HTERT RPE-1 (cell line): ENCODE results near the gene CCL22.
"Not testable (repeated sequence)": the region's sequence is repeated elsewhere in the genome, so short reads cannot be mapped to it uniquely, and the experiment has no call there.

ENCODE experiments used
- in situ Hi-C: fragments of 300-500 bp; cut with MboI; formaldehyde crosslinking; loops from 4 replicates; pipeline ENCODE4 v1.14.3; 2020; ENCODE audit warnings: low sequenced_read_pairs

The CCL22 gene

DNA sequence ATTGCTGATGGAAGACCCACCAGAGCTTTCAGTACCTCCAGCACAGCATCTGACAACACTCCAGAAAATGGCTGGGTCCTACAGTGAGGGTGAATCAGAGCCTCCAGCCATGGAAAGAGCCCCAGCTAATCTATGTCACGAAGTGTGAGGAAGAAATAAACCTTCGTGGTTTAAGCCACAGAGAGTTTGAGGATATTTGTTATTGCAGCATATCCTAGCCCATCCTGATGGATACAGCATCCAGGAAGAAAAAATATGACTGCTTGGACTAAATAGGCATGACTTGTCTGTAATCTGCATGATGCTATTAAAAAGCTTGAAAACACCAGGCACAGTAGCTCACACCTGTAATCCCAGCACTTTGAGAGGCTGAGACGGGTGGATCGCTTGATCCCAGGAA, 32.7 kb downstream of the CCL22 start:
- in situ Hi-C loops: no loop called here

DNA sequence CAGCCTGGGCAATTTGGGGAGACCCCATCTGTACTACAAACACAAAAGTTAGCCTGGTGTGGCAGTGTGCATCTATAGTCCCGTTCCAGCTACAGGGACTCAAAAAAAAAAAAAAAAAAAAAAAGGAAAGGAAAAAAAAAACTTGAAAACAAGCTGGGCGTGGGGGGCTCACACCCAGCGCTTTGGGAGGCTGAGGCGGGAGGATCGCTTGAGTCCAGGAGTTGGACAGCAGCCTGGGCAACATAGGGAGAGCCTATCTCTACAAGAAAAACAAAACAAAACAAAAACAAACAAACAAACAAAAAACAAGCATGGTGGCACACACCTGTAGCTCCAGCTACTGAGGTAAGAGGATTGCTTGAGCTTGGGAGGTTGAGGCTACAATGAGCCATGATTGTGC, 33.1 kb downstream of the CCL22 start:
- in situ Hi-C loops: no loop called here

DNA sequence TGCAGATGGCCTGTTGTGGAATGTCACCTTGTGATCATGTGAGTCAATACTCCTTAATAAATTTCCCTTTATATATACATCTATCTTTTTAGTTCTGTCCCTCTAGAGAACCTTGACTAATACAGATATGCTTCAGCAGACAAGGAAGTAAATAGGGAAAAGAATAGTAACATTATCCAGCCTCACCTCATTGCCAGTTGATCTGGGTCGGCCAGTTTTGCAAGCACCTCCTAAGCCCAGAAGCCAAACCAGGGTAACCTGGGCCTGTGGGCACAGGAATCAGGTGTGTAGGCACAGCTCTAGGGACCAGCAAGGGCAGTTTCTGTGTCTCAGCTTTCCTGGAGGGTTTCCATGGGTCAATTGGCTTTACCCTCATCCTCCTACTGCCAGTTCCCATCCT, 34.1 kb downstream of the CCL22 start:
- in situ Hi-C loops: no loop called here

DNA sequence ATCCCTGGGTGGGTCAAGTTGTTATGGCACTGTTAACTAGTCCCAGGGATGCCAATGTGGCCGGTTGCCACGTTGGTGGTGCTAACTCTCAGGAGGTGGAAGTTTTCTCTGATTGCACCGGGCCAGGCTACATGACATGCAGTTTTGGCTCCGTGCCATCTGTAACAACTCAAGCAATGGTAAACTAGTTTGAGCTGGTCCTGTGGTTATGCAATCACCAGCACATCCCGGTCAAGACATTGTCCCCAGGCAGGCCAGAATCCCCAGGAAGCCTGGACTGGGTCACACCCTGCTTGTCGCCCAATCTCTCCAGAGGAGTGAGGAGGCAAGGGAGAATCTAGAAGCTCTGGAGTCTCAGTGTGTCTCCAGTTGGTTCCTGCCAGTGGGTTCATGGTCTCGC, 35.9 kb downstream of the CCL22 start:
- in situ Hi-C loops: no loop called here

DNA sequence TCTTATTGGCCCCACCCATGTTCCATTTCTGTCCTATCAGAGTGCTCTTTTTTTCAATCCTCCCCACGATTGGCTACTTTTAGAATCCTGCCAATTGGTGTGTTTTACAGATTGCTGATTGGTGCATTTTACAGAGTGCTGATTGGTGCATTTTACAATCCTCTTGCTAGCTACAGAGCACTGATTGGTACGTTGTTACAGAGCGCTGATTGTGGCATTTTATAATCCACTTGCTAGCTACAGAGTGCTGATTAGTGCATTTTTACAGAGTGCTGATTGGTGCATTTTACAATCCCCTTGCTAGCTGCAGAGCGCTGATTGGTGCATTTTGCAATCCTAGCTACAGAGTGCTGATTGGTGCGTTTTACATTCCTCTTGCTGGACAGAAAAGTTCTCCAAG, 36.4 kb downstream of the CCL22 start:
- in situ Hi-C loops: no loop called here

DNA sequence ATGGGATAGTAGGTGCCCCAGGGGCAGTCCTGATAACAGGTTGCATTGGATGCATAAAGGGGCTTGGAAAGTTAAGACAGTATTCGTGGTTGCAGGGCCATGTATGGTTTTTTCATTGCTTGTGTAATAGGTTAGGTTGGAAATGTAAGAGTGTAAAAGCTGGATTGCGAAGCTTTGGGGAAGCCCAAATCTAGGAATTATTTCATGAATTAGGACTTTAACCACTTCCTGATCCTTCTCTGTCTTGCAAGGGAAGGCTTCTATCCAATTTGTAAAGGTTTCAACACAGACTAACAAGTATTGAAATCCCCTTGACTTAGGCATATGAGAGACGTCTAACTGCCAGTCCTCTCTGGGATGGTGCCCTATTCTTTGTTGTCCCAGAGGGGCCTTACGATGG, 38.2 kb downstream of the CCL22 start:
- in situ Hi-C loops: no loop called here

DNA sequence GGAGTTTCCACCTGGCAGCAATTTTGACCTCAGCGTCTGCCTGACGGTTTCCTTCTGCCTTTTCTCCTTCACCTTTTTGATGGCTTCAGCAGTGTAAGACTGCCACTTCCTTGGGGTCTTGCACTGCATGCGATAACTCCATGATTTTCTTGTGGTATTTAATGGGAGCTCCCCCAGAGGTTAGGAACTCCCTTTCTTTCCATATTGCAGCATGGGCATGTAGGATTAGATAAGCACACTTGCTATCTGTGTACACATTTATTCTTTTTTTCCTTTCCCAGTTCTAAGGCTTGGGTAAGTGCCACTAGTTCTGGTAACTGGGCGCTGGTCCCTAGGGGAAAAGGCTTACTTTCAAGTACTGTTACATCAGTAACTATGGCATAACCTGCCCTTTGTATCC, 38.9 kb downstream of the CCL22 start:
- in situ Hi-C loops: not testable (repeated sequence)

DNA sequence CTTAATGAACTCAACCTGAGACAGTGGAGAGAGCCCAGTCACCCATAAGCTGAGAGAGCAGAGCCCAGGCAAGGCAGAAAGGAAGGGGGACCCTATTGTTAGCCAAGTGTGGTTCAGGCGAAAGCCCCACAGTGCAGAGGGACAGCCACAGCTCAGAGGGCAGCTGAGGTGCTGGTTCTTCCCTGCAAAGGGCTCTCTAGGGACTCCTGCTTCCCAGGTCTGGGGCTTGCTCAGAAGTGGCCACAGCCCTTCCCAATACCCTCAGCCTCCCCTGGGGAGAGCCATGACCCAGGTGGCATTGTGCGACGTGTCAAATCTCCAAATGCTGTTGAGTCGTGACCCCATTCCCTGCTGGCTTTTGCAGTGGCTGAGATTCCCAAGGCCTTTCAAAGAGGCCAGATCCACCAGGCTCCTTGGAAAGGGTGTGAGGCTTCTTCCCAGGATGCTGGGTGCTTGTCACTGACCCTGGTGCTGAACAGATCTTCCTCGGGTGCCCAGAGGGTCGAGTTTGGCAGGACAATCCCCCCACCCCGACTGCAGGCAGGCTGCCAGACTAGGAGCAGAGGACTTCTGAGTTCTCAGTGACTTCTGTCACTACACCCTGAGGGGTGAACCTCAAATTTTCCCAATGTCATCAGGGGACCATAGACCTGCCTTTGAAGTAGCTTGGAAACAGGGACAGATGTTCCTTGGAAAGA, 43.5 kb downstream of the CCL22 start:
- in situ Hi-C loops: no loop called here

DNA sequence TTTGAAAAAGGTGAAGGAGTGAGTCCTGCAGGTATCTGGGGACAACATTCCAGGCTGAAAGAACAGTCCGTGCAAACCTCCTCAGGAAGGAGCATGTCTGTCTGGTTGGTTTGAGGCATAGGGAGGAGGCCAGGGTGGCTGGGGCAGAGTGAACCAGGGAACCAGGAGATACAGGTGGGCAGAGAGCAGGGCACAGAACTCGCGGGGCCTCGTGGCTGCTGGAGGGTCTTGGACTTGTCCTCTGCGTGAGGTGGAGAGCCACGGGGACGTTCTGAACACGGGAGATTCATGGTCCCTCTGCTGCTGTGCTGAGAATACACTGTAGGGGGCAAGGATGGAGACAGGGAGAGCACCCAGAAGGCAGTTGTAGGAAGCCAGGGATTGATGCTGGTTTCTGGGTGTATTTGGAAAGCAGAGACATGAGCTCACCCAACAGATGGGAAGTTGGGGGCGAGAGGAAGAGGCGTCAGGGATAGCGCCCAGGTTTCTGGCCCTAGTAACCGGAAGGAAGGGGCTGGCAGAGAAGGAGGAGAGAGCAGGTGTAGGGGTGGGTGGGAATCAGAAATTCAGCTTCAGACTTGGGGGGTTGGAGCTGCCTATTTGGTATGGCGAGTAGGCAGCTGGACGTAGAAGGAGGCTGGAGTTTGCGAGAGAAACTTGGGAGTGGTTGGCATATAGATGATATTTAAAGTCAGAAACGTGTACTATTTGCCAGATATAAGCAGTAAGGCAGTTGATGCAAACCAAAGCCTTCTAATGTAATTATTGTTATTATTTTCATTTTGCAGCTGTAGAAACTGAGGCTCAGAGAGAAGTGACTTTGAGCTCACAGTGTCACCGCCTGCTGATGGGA, 45.6 kb downstream of the CCL22 start, which contains the start of gene CCL17:
Gene CCL17, plus strand, starts transcription at position 803 of the 853 bp plus-strand sequence. CDS start 9,166 bp downstream, outside the sequence.
- in situ Hi-C loops: no loop called here

DNA sequence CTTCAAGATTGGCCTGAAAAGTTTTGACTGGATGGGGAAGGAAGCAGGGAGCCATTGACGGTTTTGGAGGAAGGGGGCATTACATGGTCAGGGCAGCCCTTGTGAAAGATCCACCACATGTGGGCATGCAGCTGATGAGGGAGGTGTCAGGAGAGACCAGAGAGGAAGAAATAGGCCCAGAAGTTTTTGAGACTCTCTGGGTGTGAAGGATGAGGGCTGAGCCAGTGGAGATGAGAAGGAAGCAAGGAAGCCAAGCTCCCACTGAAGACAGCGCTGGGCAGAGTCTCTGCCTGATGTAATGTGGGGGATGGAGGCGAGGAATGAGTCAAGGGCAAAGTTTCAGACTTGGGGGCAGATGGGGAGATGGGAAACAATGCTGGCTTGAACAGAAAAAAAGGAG, 46.5 kb downstream of the CCL22 start:
- in situ Hi-C loops: no loop called here

DNA sequence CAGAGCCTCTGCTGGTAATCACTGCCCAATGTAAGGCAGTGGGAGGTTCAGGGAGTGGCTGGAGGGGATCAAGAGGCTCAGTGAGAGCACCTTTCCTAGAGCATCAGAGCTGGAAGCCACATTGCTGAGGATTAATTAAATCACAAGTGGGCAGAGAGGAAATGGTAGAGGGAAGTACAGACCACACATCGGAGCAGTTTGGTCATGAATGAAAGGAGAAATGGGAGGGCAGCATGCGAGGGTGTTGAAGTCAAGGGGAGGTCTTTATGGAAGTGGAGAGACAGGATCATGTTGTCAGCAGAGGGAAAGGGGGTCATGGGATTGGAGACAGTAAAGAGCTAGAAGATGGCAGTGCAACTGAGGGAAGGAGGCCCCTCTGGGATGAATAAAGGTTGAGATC, 48.3 kb downstream of the CCL22 start:
- in situ Hi-C loops: no loop called here

DNA sequence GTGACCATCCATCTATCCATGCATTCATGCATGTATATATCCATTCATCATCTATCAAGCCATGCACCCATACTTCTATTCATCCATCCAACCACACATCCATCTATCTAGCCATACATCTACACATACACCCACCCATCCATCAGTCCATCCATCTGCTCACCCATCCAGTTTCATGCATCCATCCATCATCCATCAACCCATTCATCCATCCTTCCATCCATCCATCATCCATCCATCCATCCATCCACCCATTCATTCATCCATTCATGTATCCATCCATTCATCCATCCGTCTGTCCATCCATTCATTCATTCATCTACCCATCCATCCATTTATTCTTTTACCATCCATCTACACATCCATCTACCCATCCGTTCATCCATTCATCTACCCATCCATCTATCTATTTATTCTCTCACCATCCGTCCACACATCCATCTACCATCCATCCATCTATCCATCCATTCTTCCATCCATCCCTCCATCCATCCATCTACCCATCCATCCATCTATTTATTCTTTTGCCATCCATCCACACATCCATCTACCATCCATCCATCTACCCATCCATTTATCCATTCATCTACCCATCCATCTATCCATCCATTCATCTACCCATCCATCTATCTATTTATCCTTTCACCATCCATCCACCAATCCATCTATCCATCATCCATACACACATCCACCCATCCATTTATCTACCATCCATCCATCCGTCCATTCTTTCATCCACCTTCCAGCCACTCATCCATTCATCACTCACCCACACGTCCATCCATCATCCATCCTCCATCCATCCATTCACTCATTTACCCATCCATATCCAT, 49.2 kb downstream of the CCL22 start:
- in situ Hi-C loops: no loop called here

DNA sequence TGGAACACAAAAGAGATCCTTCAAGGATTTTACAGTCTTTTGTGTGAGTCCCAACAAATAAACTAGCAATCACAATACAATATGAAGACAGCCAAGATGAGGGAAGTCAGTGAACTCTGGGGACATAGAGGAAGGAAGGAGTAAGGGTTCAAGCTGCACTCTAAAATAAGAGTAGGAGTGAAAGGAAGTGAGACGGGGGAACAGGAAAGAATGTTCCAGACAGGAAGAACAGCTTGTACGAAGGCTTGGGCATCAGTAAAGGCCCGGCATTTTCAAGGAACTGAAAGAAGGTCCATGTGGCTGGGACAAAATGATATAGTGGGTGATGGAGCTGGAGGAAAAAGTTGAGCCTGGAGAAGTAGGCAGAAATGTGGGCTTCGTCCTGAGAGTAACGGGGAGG, 50.5 kb downstream of the CCL22 start:
- in situ Hi-C loops: no loop called here

DNA sequence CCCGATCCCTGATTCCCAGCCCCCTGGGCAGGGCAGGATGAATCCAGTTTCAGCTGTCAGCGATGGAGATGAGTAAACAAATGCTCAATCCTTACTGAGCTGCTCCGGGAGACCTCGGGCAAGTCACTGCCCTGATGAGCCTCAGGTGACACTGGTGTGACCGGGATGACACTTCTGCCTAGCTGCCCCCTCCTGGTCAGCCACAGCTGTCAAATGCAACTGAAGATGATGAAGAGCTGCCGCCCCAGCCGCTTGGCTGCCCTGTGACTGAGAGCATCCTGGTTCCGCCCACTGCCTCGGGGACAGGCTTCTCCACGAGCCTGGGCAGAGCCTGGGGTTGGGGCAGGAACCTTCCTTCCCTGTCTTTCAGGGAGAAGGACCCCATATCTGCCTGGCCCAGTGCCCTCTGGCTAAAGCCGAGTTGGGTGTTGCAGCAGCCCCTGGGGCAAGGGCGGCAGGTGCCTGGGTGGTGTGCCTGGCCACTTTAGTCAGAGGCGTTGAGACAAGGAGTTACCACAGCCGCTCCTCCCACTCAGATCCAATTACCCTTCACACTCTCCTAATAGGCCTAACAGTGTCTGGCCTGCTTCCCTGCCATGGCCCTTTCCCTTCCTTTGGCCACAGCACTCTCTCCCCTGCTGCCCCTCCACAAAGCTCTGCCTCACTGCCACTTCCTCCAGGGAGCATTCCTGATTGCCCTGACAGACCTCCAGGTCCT, 51.4 kb downstream of the CCL22 start:
- in situ Hi-C loops: no loop called here

DNA sequence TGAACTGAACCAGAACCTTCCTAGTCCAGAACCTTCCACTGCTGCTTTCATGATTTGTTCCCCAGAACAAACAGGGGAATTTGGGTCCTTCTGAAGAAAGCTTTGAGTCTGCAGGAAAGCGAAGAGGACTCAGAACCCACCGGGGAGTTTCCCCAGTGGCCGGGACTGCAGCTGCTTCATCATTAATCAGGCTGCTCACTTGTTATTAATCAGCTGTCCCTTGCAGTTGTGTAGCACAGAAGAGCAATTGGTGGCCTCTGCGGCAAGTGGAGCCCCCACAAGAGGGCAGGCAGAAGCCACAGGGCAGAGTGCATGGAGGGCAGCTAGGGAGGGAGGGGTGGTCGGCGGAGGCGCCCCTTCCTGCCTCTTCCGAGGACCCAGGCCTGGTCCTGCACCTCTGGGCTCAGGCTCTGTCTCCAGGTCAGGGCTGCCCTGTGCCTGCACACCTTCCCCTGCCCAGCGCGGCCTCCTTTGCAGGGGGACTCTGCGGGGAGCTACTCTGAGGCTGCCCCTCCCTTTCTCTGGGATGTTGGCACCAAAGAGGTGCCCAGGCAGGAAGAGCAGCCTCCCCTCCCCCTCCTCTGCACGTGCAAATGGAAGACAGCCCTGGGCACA, 52.9 kb downstream of the CCL22 start:
- in situ Hi-C loops: no loop called here

DNA sequence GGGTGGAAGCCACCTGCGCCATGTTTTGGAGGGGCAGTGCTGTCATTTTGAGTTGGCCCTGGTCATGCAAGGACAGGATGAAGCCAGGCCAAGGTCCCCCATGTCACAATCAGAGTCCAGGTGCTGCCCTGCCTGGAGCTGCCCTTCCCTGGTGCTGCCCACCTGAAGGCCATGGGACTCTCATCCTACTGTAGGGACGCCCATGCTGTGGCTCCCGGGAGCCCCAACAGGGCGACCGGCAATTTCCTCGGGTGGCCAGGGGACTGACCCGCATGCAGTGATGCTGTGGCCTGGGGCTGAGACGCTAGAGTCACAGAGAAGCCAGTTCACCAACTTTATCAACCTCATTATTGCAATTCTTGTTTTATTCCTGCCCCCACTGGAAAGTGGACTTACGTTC, 54.0 kb downstream of the CCL22 start:
- in situ Hi-C loops: no loop called here

DNA sequence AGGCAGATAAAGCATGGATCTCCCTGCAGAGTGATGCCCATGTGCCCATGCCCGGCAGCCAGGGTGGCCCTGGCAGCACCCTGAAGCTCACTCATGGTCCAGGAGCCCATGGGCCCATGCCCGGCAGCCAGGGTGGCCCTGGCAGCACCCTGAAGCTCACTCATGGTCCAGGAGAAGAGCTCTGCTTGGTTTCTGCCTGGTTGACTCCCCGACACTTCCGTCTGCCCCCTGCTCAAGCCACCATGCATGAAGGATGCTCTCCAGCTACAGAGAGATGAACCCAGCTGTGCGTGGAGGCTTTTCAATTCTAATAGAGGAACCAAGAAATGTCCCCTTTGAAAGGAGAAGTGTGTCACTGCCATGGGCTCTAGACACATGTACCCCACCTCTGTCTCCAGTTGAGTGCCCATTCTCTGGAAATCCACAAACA, 54.7 kb downstream of the CCL22 start:
- in situ Hi-C loops: no loop called here

DNA sequence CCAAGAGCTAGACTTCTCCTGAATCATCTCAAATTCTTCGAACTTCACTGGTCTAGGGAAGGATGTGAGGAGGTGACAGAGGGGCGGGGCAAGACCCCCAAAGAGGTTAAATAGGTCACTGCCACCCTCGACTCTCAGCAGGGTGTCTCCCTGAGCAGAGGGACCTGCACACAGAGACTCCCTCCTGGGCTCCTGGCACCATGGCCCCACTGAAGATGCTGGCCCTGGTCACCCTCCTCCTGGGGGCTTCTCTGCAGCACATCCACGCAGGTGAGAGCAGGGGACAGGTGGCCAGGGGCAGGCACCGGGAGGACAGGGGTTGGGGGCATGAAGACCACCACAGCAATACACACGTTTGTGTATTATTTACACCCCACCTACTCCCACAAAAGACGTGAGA, 55.1 kb downstream of the CCL22 start:
- in situ Hi-C loops: no loop called here
